Transverse colon (tissue), 4 donors: ENCODE data around the gene SPANXN2.

Source experiments
- CTCF ChIP-seq, 5 experiments: fragments of 200-600 bp in 3 of 5; fragments of 450-650 bp in 2 of 5; sonication (generic) in 3 of 5; IDR thresholded peaks; 1 replicate in 2 of 5; 2 replicates in 3 of 5; pipeline ENCODE4 v1.5.1; 2016 to 2017; ENCODE audit warnings: antibody characterized with exemption in 5 of 5, inconsistent platforms in 3 of 5, mild to moderate bottlenecking in 2 of 5, moderate library complexity in 1 of 5
- POLR2AphosphoS5 ChIP-seq, 3 donors: sonication (generic); formaldehyde crosslinking; IDR thresholded peaks; one replicate each; pipeline ENCODE4 v1.6.1; 2016; ENCODE audit warnings: antibody characterized with exemption in 3 of 3

GRCh38 chrX:143674926-143675325 is 45.6 kb downstream of the SPANXN2 start:
- TF ChIP-seq POLR2AphosphoS5 (IDR thresholded peaks at IDR 0.05) (no peak), CTCF (IDR thresholded peaks at IDR 0.05) (no peak)
